Vagina (tissue), 2 donors: ENCODE results near the gene BRMS1.

Experiments used
- POLR2A ChIP-seq, 2 donors: fragments of 450-650 bp; IDR thresholded peaks; one replicate each; pipeline ENCODE4 v1.6.1; 2017; ENCODE audit warnings: antibody characterized with exemption in 2 of 2, mild to moderate bottlenecking in 2 of 2, moderate library complexity in 2 of 2
- TF ChIP-seq, protein P1 (sequence below), 3 experiments: fragments of 450-650 bp in 2 of 3; fragments of 200-600 bp in 1 of 3; sonication (generic) in 1 of 3; IDR thresholded peaks; one replicate each; pipeline ENCODE4 v1.5.1; 2017 to 2019; ENCODE audit warnings: antibody characterized with exemption in 3 of 3, mild to moderate bottlenecking in 2 of 3, moderate library complexity in 2 of 3

DNA sequence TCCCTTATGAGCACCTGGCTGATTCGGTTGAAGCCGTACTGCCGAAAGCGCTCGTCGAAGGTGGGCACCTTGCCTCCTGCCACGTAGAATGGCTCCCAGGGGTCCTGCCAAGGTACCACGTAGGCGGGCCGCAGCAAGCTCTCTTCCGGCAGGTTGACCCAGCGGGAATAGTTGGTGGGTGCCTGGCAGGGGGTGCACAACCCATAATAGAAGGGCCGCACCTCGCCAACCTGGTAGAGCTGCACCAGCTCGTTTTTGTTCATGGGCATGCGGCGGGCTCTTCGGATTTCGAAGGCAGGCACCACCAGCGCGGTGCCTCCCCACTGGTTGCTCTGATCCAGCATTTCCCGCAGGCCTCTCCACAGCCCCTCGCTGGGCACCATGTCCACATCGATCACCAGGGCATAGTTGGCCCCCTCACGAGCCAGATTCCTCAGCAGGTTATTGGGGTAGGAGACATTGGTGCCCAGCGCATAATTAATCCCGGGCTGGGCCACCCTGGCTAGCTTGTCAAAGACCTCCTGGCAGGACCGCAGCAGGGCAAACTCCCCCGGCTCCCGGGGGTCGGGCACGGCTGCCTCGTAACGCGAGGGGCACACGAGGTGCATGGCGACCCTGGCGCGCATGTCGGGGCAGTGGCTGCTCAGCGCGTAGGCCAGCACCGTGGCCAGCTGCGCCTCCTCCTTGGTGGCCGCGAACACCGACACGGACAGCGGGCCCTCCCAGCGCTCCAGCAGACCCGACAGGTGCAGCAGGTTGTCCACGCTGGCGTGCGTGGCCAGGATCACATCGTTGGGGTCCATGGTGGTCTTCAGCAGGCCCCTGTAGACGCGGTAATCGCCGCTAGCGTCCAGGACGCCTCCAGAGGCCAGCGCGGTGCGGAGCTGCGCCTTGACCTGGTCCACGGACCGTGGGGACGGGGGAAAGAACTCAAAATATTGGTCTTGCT, 1.8 kb upstream of the BRMS1 start:
- TF ChIP-seq, protein P1, sequence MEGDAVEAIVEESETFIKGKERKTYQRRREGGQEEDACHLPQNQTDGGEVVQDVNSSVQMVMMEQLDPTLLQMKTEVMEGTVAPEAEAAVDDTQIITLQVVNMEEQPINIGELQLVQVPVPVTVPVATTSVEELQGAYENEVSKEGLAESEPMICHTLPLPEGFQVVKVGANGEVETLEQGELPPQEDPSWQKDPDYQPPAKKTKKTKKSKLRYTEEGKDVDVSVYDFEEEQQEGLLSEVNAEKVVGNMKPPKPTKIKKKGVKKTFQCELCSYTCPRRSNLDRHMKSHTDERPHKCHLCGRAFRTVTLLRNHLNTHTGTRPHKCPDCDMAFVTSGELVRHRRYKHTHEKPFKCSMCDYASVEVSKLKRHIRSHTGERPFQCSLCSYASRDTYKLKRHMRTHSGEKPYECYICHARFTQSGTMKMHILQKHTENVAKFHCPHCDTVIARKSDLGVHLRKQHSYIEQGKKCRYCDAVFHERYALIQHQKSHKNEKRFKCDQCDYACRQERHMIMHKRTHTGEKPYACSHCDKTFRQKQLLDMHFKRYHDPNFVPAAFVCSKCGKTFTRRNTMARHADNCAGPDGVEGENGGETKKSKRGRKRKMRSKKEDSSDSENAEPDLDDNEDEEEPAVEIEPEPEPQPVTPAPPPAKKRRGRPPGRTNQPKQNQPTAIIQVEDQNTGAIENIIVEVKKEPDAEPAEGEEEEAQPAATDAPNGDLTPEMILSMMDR (IDR thresholded peaks at IDR 0.05) = no peak
- TF ChIP-seq POLR2A (IDR thresholded peaks at IDR 0.05) = no peak
